Measurements from ENCODE around the gene SQSTM1. TPM values are rescaled to one million over a fixed set of nuclear protein-coding genes. Genes with fewer than 3 reads are reported as not detected.

The SQSTM1 gene
- total and polyA plus RNA-seq, 9 of the 15 experiments (the other 6 are each of a cell fraction or from before 2014, with no cell fraction given) = 5.6 to 148 (median 64.0) TPM

GRCh38 chr5:179805070-179805528 lies 15.6 kb upstream of the SQSTM1 start:
- H3K4me2 ChIP-seq (ENCODE audit: insufficient read depth, low read length) = peak overlapping the region; percentile 83
- H3K36me3 ChIP-seq (ENCODE audit: control insufficient read depth, insufficient read depth, low read length) = peaks cover 42% of the 10 kb centered on the region; the same call in 2 of the 3 replicates
- FAIRE-seq (peak; percentile 11), ATAC-seq (no peak), DNase-seq (ENCODE audit: extremely low read depth in 1 of 4, low spot score in 3 of 4) (no peak)
- peak overlapping the region; percentile 76 for H3K4me3 ChIP-seq
- POLR2A ChIA-PET = interaction anchor here (1.1 kb wide), 1 partner anchor 15 kb away, joined by 4 read pairs; the partner anchor contains the start of gene SQSTM1
- H3K9me3 ChIP-seq (replicated peaks; ENCODE audit: control insufficient read depth, insufficient read depth, low read depth, low read length) = no peaks in the 10 kb centered on the region
- H4K20me1 ChIP-seq (replicated peaks; ENCODE audit: control insufficient read depth, insufficient read depth, low read length) = no peaks in the 10 kb centered on the region
- intact Hi-C loops (cut with micrococcal nuclease) (loop anchor here (2.0 to 5.0 kb wide), 3 partner anchors 14 to 102 kb away; partner anchors contain the start of gene TBC1D9B), in situ Hi-C loops (cut with MboI) (no loop called here)
- peaks cover 23 to 72% of the 10 kb centered on the region in 2 experiments for H3K4me1 ChIP-seq (replicated peaks in 1 of 2; ENCODE audit: control insufficient read depth in 2 of 2, insufficient read depth in 2 of 2, low read length in 2 of 2)
- peak overlapping the region; percentile 88 for H3K27ac ChIP-seq (ENCODE audit: extremely low read depth, low read depth, low read length)
- TSS peak; percentile 60 for BruUV-seq (replicated peaks)
- H2AFZ ChIP-seq (ENCODE audit: low read depth, low read length) = no peak overlapping the region
- TF ChIP-seq FOXA3 (CRISPR knock-in tag; conservative IDR thresholded peaks at IDR 0.05 in 1 of 2, IDR thresholded peaks at IDR 0.05 in 1 of 2) (no peak), ZNF347 (CRISPR knock-in tag; IDR thresholded peaks at IDR 0.05; ENCODE audit: low read depth) (no peak), CC2D1A (IDR thresholded peaks at IDR 0.05) (no peak), DLX4 (CRISPR knock-in tag; IDR thresholded peaks at IDR 0.05) (no peak), CCAR2 (IDR thresholded peaks at IDR 0.05; ENCODE audit: low read depth, low read length) (no peak), HBP1 (CRISPR knock-in tag; IDR thresholded peaks at IDR 0.05) (no peak), KLF16 (IDR thresholded peaks at IDR 0.05) (no peak), TEAD1 (CRISPR knock-in tag; IDR thresholded peaks at IDR 0.05) (0 out of 4 replicates have a peak, but pooled peaks of 1 of the 2 experiments have one; percentile 0), ZNF551 (CRISPR knock-in tag; IDR thresholded peaks at IDR 0.05) (no peak)
- CTCF ChIA-PET (ENCODE audit: low intra/inter-chr PET ratio) = no interaction called here
- peaks cover 46% of the 10 kb centered on the region for H3K79me2 ChIP-seq (ENCODE audit: control insufficient read depth, insufficient read depth, low read length)
- no peaks in the 10 kb centered on the region for H3K27me3 ChIP-seq (ENCODE audit: control insufficient read depth in 2 of 2, insufficient read depth in 2 of 2, low read length in 2 of 2)
- peak overlapping the region; percentile 84 to 91 for H3K9ac ChIP-seq (ENCODE audit: insufficient read depth in 1 of 2, low read depth in 2 of 2, low read length in 2 of 2)
- peaks cover 6% of the 10 kb centered on the region for H3K9me1 ChIP-seq (ENCODE audit: control insufficient read depth, insufficient read depth, low read length)
- 58% methylated on average over 6 of the region's 9 CpGs for WGBS (ENCODE audit: insufficient coverage, low coverage, missing lambda C conversion rate)

Measured in K562 (cell line).